Measurements from ENCODE around the gene SEC24B.
"Not testable (repeated sequence)": the region's sequence is repeated elsewhere in the genome, so short reads cannot be mapped to it uniquely, and the experiment has no call there.

Gene SEC24B

GRCh38 chr4:109579997-109580396, 146.4 kb downstream of the SEC24B start:
- not testable (repeated sequence) for DNase-seq (ENCODE audit: low spot score)

GRCh38 chr4:109588176-109588575, 154.6 kb downstream of the SEC24B start:
- DNase-seq (ENCODE audit: low spot score), result no peak

GRCh38 chr4:109589119-109589518, 155.5 kb downstream of the SEC24B start:
- no peak for DNase-seq (ENCODE audit: low spot score)

- no peak for DNase-seq (ENCODE audit: low spot score)
Measured at GRCh38 chr4:109589605-109590004, 156.0 kb downstream of the SEC24B start.

All from LoVo (cell line).